Activated B cell treated with CpG ODN at 0.5 μM for 24 hours (primary cell): ENCODE results near the gene SZRD1. TPM values are rescaled to one million over a fixed set of nuclear protein-coding genes. Genes with fewer than 3 reads are reported as not detected.

ENCODE experiments used
- total RNA-seq: library from RNA; stranded (reverse); gene quantifications from 2 replicates; pipeline ENCODE4 v1.2.3, GENCODE V29; 2022

Gene SZRD1
- total RNA-seq, 1 donor from 2014 or later: 184 TPM

Other genes with a start within 250 kb of the SZRD1 start
- gene EPHA2, start 211.2 kb upstream of the SZRD1 start, total RNA-seq: not detected in 2 replicates
- 7.6 and 7.7 TPM in 2 replicates for gene ARHGEF19, start 154.6 kb upstream of the SZRD1 start, total RNA-seq
- gene CPLANE2, start 130.1 kb upstream of the SZRD1 start, total RNA-seq: 5.0 and 5.1 TPM in 2 replicates
- 19.0 and 20.5 TPM in 2 replicates for gene FBXO42, start 14.8 kb upstream of the SZRD1 start, total RNA-seq
- gene SPATA21, start 70.2 kb downstream of the SZRD1 start, total RNA-seq: not detected in 2 replicates
- 85.5 and 88.4 TPM in 2 replicates for gene NECAP2, start 73.5 kb downstream of the SZRD1 start, total RNA-seq
- gene RNU1-1, start 147.0 kb downstream of the SZRD1 start, total RNA-seq: 3,526 and 4,195 TPM in 2 replicates
- 20.0 and 20.2 TPM in 2 replicates for gene NBPF1, start 246.3 kb downstream of the SZRD1 start, total RNA-seq